Epithelial cell of proximal tubule (primary cell): ENCODE results near the gene UPK1A. TPM values are rescaled to one million over a fixed set of nuclear protein-coding genes. Genes with fewer than 3 reads are reported as not detected.
"Not testable (repeated sequence)": the region's sequence is repeated elsewhere in the genome, so short reads cannot be mapped to it uniquely, and the experiment has no call there.

ENCODE experiments used
- DNase-seq: peaks from one replicate; pipeline ENCODE4 v3.0.0-alpha.2; 2011; ENCODE audit warnings: low read depth
- H3K4me3 ChIP-seq: 2 replicates; pipeline ENCODE4 v1.5.1; 2011; ENCODE audit warnings: low read depth, mild to moderate bottlenecking, low read length
- CTCF ChIP-seq: conservative IDR thresholded peaks from 2 replicates; pipeline ENCODE4 v1.5.1; 2012; ENCODE audit warnings: low read depth, mild to moderate bottlenecking, low read length
- total RNA-seq: library from RNA; depleted of rRNA; stranded (reverse); fragments of >200 nt; gene quantifications from 2 replicates; pipeline ENCODE4 v1.2.3, GENCODE V29; 2015

Gene UPK1A
- total RNA-seq, 1 donor from 2014 or later = not detected

DNA sequence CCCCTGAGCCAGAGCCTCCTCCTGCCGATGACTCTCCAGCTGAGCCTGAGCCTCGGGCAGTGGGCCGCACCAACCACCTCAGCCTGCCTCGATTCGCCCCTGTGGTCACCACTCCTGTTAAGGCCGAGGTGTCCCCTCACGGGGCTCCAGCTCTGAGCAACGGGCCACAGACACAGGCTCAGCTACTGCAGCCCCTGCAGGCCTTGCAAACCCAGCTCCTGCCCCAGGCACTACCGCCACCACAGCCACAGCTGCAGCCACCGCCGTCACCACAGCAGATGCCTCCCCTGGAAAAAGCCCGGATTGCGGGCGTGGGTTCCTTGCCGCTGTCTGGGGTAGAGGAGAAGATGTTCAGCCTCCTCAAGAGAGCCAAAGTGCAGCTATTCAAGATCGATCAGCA is 55.1 kb downstream of the UPK1A start:
- no peak for TF ChIP-seq CTCF
- no peak for DNase-seq
- no peak overlapping the region for H3K4me3 ChIP-seq

GRCh38 chr19:35722461-35722860 is 56.1 kb downstream of the UPK1A start:
- TF ChIP-seq CTCF = no peak
- no peak for DNase-seq
- H3K4me3 ChIP-seq = no peak overlapping the region

DNA sequence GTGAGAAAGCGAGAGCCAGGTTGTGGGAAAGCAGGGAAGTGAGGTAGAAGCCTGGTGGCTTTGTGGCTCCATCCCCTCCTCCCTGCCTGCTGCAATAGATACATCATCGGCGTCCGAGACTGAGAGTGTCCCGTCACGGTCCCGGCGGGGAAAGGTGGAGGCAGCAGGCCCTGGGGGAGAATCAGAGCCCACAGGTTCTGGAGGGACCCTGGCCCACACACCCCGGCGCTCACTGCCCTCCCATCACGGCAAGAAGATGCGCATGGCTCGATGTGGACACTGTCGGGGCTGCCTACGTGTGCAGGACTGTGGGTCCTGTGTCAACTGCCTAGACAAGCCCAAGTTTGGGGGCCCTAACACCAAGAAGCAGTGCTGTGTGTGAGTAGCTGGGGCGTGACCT is 56.6 kb downstream of the UPK1A start:
- DNase-seq = no peak
- H3K4me3 ChIP-seq = no peak overlapping the region
- TF ChIP-seq CTCF = no peak

DNA sequence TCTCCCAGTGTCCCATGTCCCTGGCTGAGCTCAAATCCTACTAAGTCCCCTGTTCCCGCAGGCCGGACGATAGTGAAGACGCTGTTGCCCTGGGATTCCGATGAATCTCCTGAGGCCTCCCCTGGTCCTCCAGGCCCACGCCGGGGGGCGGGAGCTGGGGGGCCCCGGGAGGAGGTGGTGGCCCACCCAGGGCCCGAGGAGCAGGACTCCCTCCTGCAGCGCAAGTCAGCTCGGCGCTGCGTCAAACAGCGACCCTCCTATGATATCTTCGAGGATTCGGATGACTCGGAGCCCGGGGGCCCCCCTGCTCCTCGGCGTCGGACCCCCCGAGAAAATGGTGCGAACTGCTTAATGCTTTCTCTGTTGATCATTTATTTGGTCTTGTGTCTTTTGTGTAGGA is 57.4 kb downstream of the UPK1A start:
- no peak for DNase-seq
- TF ChIP-seq CTCF = no peak
- no peak overlapping the region for H3K4me3 ChIP-seq

GRCh38 chr19:35724132-35724531 is 57.8 kb downstream of the UPK1A start:
- DNase-seq, H3K4me3 ChIP-seq: not testable (repeated sequence)

GRCh38 chr19:35724560-35724959 is 58.2 kb downstream of the UPK1A start:
- no peak overlapping the region for H3K4me3 ChIP-seq
- no peak for DNase-seq
- TF ChIP-seq CTCF = no peak

GRCh38 chr19:35725216-35725861 is 59.0 kb downstream of the UPK1A start:
- H3K4me3 ChIP-seq = no peak overlapping the region
- no peak for TF ChIP-seq CTCF
- DNase-seq = no peak
